ENCODE data around the gene PIR. TPM values are rescaled to one million over a fixed set of nuclear protein-coding genes. Genes with fewer than 3 reads are reported as not detected.

Gene PIR
- total RNA-seq, 2 experiments from 2014 or later: 6.2 to 9.2 TPM

- CTCF ChIA-PET: no interaction called here
- DNase-seq: no peak
- H3K27ac Mint-ChIP-seq: no peak overlapping the region
- no peaks in the 10 kb centered on the region for H3K27me3 Mint-ChIP-seq (ENCODE audit: low read depth)
- H3K9me3 Mint-ChIP-seq: no peaks in the 10 kb centered on the region
- intact Hi-C loops (cut with micrococcal nuclease): no loop called here
- H3K4me3 Mint-ChIP-seq: no peak overlapping the region
- no peaks in the 10 kb centered on the region for H3K36me3 Mint-ChIP-seq (ENCODE audit: low read depth)
- H3K4me1 Mint-ChIP-seq (ENCODE audit: low read depth): no peaks in the 10 kb centered on the region
These were observed 12.0 kb upstream of the PIR start for GRCh38 chrX:15505101-15505500.

GRCh38 chrX:15504661-15505060, 11.5 kb upstream of the PIR start:
- CTCF ChIA-PET: no interaction called here
- no peak overlapping the region for H3K4me3 Mint-ChIP-seq
- H3K9me3 Mint-ChIP-seq: no peaks in the 10 kb centered on the region
- no peaks in the 10 kb centered on the region for H3K36me3 Mint-ChIP-seq (ENCODE audit: low read depth)
- H3K27ac Mint-ChIP-seq: no peak overlapping the region
- no peaks in the 10 kb centered on the region for H3K27me3 Mint-ChIP-seq (ENCODE audit: low read depth)
- intact Hi-C loops (cut with micrococcal nuclease): no loop called here
- no peak for DNase-seq
- H3K4me1 Mint-ChIP-seq (ENCODE audit: low read depth): no peaks in the 10 kb centered on the region

- no peaks in the 10 kb centered on the region for H3K36me3 Mint-ChIP-seq (ENCODE audit: low read depth)
- CTCF ChIA-PET: interaction anchor here (0.7 to 1.6 kb wide), 2 partner anchors 63 to 85 kb away, joined by 4 to 5 read pairs; no protein-coding TSS in a partner anchor
- intact Hi-C loops (cut with micrococcal nuclease): no loop called here
- peaks cover 2% of the 10 kb centered on the region for H3K4me1 Mint-ChIP-seq (ENCODE audit: low read depth)
- no peaks in the 10 kb centered on the region for H3K27me3 Mint-ChIP-seq (ENCODE audit: low read depth)
- DNase-seq: no peak
- H3K9me3 Mint-ChIP-seq: no peaks in the 10 kb centered on the region
- no peak overlapping the region for H3K4me3 Mint-ChIP-seq
- no peak overlapping the region for H3K27ac Mint-ChIP-seq
These were observed 8.4 kb upstream of the PIR start for GRCh38 chrX:15501506-15501905.

- peaks cover 2% of the 10 kb centered on the region for H3K4me1 Mint-ChIP-seq (ENCODE audit: low read depth)
These were observed 7.4 kb upstream of the PIR start, which contains the start of gene BMX for GRCh38 chrX:15500497-15500966. Gene BMX (plus strand): TSS chrX:15500807. CDS start chrX:15508354, 7,547 bp downstream.

GRCh38 chrX:15499976-15500375, 6.8 kb upstream of the PIR start:
- no peak overlapping the region for H3K27ac Mint-ChIP-seq
- CTCF ChIA-PET: interaction anchor here (0.8 to 1.6 kb wide), 2 partner anchors 65 to 172 kb away, joined by 3 to 5 read pairs; no protein-coding TSS in a partner anchor
- H3K4me1 Mint-ChIP-seq (ENCODE audit: low read depth): peaks cover 2% of the 10 kb centered on the region
- no peaks in the 10 kb centered on the region for H3K36me3 Mint-ChIP-seq (ENCODE audit: low read depth)
- intact Hi-C loops (cut with micrococcal nuclease): loop anchor here (10.0 kb wide), 3 partner anchors 255 to 1195 kb away; partner anchors contain the start of gene ZRSR2
- H3K27me3 Mint-ChIP-seq (ENCODE audit: low read depth): no peaks in the 10 kb centered on the region
- no peak overlapping the region for H3K4me3 Mint-ChIP-seq
- DNase-seq: no peak
- no peaks in the 10 kb centered on the region for H3K9me3 Mint-ChIP-seq

More at GRCh38 chrX:15500497-15500966, 7.4 kb upstream of the PIR start, which contains the start of gene BMX:
- no peak for DNase-seq
- Mint-ChIP-seq H3K4me3 (no peak within 1 kb of the TSS), H3K36me3 (ENCODE audit: low read depth) (no peaks in the 10 kb centered on the region), H3K9me3 (no peaks in the 10 kb centered on the region), H3K27me3 (ENCODE audit: low read depth) (no peaks in the 10 kb centered on the region), H3K27ac (no peak within 1 kb of the TSS)
- CTCF ChIA-PET: interaction anchor here (0.6 to 1.6 kb wide), 3 partner anchors 64 to 318 kb away, joined by 3 to 5 read pairs (median 3); no protein-coding TSS in a partner anchor
- intact Hi-C loops (cut with micrococcal nuclease): no loop called here

- CTCF ChIA-PET: interaction anchor here (0.7 to 1.2 kb wide), 4 partner anchors 19 to 172 kb away, joined by 3 to 4 read pairs (median 4); no protein-coding TSS in a partner anchor
- no peak overlapping the region for H3K27ac Mint-ChIP-seq
- H3K27me3 Mint-ChIP-seq (ENCODE audit: low read depth): no peaks in the 10 kb centered on the region
- peaks cover 3% of the 10 kb centered on the region for H3K4me1 Mint-ChIP-seq (ENCODE audit: low read depth)
- no peaks in the 10 kb centered on the region for H3K9me3 Mint-ChIP-seq
- intact Hi-C loops (cut with micrococcal nuclease): loop anchor here (1.0 to 10.0 kb wide), 6 partner anchors 27 to 1196 kb away; partner anchors contain the start of gene ZRSR2
- no peaks in the 10 kb centered on the region for H3K36me3 Mint-ChIP-seq (ENCODE audit: low read depth)
- no peak for DNase-seq
- no peak overlapping the region for H3K4me3 Mint-ChIP-seq
These were observed 5.6 kb upstream of the PIR start for GRCh38 chrX:15498741-15499140.

GRCh38 chrX:15497865-15498264, 4.7 kb upstream of the PIR start:
- H3K36me3 Mint-ChIP-seq (ENCODE audit: low read depth): no peaks in the 10 kb centered on the region
- no peaks in the 10 kb centered on the region for H3K9me3 Mint-ChIP-seq
- CTCF ChIA-PET: interaction anchor here (0.5 to 1.2 kb wide), 3 partner anchors 20 to 67 kb away, joined by 3 to 4 read pairs (median 3); no protein-coding TSS in a partner anchor
- intact Hi-C loops (cut with micrococcal nuclease): loop anchor here (1.0 to 10.0 kb wide), 6 partner anchors 27 to 1197 kb away; partner anchors contain the start of gene ZRSR2
- H3K4me3 Mint-ChIP-seq: no peak overlapping the region
- H3K4me1 Mint-ChIP-seq (ENCODE audit: low read depth): peaks cover 6% of the 10 kb centered on the region
- DNase-seq: peak; percentile 64
- H3K27ac Mint-ChIP-seq: no peak overlapping the region
- H3K27me3 Mint-ChIP-seq (ENCODE audit: low read depth): no peaks in the 10 kb centered on the region

GRCh38 chrX:15496824-15497223, 3.7 kb upstream of the PIR start:
- intact Hi-C loops (cut with micrococcal nuclease): loop anchor here (10.0 kb wide), 3 partner anchors 258 to 1198 kb away; partner anchors contain the start of gene ZRSR2
- Mint-ChIP-seq H3K9me3 (no peaks in the 10 kb centered on the region), H3K27ac (no peak overlapping the region), H3K36me3 (ENCODE audit: low read depth) (no peaks in the 10 kb centered on the region), H3K4me3 (no peak overlapping the region), H3K4me1 (ENCODE audit: low read depth) (peaks cover 6% of the 10 kb centered on the region), H3K27me3 (ENCODE audit: low read depth) (no peaks in the 10 kb centered on the region)
- DNase-seq: no peak
- CTCF ChIA-PET: interaction anchor here (0.7 to 1.3 kb wide), 2 partner anchors 147 to 306 kb away, joined by 3 to 4 read pairs; no protein-coding TSS in a partner anchor

- H3K4me3 Mint-ChIP-seq: no peak overlapping the region
- no peak for DNase-seq
- H3K36me3 Mint-ChIP-seq (ENCODE audit: low read depth): no peaks in the 10 kb centered on the region
- H3K27ac Mint-ChIP-seq: no peak overlapping the region
- intact Hi-C loops (cut with micrococcal nuclease): loop anchor here (10.0 kb wide), 3 partner anchors 259 to 1199 kb away; partner anchors contain the start of gene ZRSR2
- H3K27me3 Mint-ChIP-seq (ENCODE audit: low read depth): no peaks in the 10 kb centered on the region
- CTCF ChIA-PET: interaction anchor here (0.6 to 1.3 kb wide), 2 partner anchors 146 to 275 kb away, joined by 3 to 4 read pairs; no protein-coding TSS in a partner anchor
- H3K9me3 Mint-ChIP-seq: no peaks in the 10 kb centered on the region
- peaks cover 6% of the 10 kb centered on the region for H3K4me1 Mint-ChIP-seq (ENCODE audit: low read depth)
These were observed 2.7 kb upstream of the PIR start for GRCh38 chrX:15495801-15496200.

GRCh38 chrX:15492469-15492868, 664 bp downstream of the PIR start:
- Mint-ChIP-seq H3K4me1 (ENCODE audit: low read depth) (peaks cover 4% of the 10 kb centered on the region), H3K27me3 (ENCODE audit: low read depth) (no peaks in the 10 kb centered on the region), H3K27ac (no peak overlapping the region), H3K4me3 (peak overlapping the region; percentile 83), H3K9me3 (no peaks in the 10 kb centered on the region), H3K36me3 (ENCODE audit: low read depth) (no peaks in the 10 kb centered on the region)
- DNase-seq: no peak
- intact Hi-C loops (cut with micrococcal nuclease): loop anchor here (2.0 to 10.0 kb wide), 5 partner anchors 152 to 1202 kb away; partner anchors contain the start of genes AP1S2 and ZRSR2
- CTCF ChIA-PET: interaction anchor here (1.5 to 1.9 kb wide), 2 partner anchors 21 to 143 kb away, joined by 5 to 10 read pairs; no protein-coding TSS in a partner anchor

- no peaks in the 10 kb centered on the region for H3K4me1 Mint-ChIP-seq (ENCODE audit: low read depth)
- H3K36me3 Mint-ChIP-seq (ENCODE audit: low read depth): no peaks in the 10 kb centered on the region
- no peak overlapping the region for H3K4me3 Mint-ChIP-seq
- intact Hi-C loops (cut with micrococcal nuclease): no loop called here
- CTCF ChIA-PET: no interaction called here
- H3K27ac Mint-ChIP-seq: no peak overlapping the region
- DNase-seq: no peak
- no peaks in the 10 kb centered on the region for H3K9me3 Mint-ChIP-seq
- H3K27me3 Mint-ChIP-seq (ENCODE audit: low read depth): peaks cover 3% of the 10 kb centered on the region
These were observed 9.2 kb downstream of the PIR start for GRCh38 chrX:15483891-15484290.

- H3K36me3 Mint-ChIP-seq (ENCODE audit: low read depth): no peaks in the 10 kb centered on the region
- H3K27me3 Mint-ChIP-seq (ENCODE audit: low read depth): peaks cover 4% of the 10 kb centered on the region
- H3K4me3 Mint-ChIP-seq: no peak overlapping the region
- no peaks in the 10 kb centered on the region for H3K4me1 Mint-ChIP-seq (ENCODE audit: low read depth)
- H3K27ac Mint-ChIP-seq: no peak overlapping the region
- intact Hi-C loops (cut with micrococcal nuclease): no loop called here
- DNase-seq: no peak
- CTCF ChIA-PET: no interaction called here
- no peaks in the 10 kb centered on the region for H3K9me3 Mint-ChIP-seq
These were observed 17.6 kb downstream of the PIR start for GRCh38 chrX:15475486-15475885.

Data from activated naive CD4-positive, alpha-beta T cell treated with anti-CD3 and anti-CD28 coated beads for 36 hours (primary cell).